ENCODE measurements around the gene BRI3.

BRI3 gene

DNA sequence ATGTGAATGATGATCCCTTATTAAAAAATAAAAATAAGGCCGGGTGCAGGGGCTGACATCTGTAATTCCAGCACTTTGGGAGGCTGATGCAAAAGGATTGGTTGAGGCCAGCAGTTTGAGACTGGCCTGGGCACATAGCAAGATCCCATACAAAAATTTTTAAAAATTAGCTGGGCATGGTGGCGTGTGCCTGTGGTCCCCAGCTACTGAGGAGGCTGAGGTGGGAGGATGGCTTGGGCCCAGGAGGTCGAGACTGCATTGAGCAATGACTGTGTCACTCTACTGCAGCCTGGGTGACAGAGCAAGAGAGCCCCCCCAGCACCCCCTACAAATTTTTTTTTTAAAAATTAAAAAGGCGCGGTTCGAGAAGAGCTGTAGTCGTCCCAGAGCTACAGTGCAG lies 1.2 kb upstream of the BRI3 start:
- no peaks in the 10 kb centered on the region for H3K9me3 ChIP-seq (ENCODE audit: insufficient read depth, low read length, severe bottlenecking)
- peak overlapping the region; percentile 72; the same call in 1 of the 2 replicates for H3K9ac ChIP-seq (ENCODE audit: low read depth, low read length)
- peaks cover 31% of the 10 kb centered on the region for H3K36me3 ChIP-seq (ENCODE audit: insufficient read depth, low read length)
- H3K27me3 ChIP-seq (ENCODE audit: insufficient read depth, low read length, poor library complexity), result no peaks in the 10 kb centered on the region
- peak overlapping the region; percentile 93; the same call in 1 of the 2 replicates for H2AFZ ChIP-seq (ENCODE audit: low read depth, low read length)
- DNase-seq, result no peak
- H4K20me1 ChIP-seq (ENCODE audit: insufficient read depth, low read length), result peaks cover 31% of the 10 kb centered on the region
- H3K27ac ChIP-seq (ENCODE audit: low read length), result no peak overlapping the region
- H3K4me1 ChIP-seq (ENCODE audit: insufficient read depth, low read length), result peaks cover 37% of the 10 kb centered on the region
- H3K4me2 ChIP-seq (ENCODE audit: insufficient read depth, low read length), result peak overlapping the region; percentile 93
- H3K79me2 ChIP-seq (ENCODE audit: insufficient read depth, low read length), result peaks cover 36% of the 10 kb centered on the region
- peak overlapping the region in 1 of 2 experiments; percentile 74; a peak in 2 of 4 replicates for H3K4me3 ChIP-seq (ENCODE audit: low read depth in 1 of 2, low read length in 2 of 2)
- no peak for TF ChIP-seq EZH2 (IDR thresholded peaks at IDR 0.05; ENCODE audit: borderline replicate concordance, low read depth, low read length, severe bottlenecking)
- TF ChIP-seq, protein P1, sequence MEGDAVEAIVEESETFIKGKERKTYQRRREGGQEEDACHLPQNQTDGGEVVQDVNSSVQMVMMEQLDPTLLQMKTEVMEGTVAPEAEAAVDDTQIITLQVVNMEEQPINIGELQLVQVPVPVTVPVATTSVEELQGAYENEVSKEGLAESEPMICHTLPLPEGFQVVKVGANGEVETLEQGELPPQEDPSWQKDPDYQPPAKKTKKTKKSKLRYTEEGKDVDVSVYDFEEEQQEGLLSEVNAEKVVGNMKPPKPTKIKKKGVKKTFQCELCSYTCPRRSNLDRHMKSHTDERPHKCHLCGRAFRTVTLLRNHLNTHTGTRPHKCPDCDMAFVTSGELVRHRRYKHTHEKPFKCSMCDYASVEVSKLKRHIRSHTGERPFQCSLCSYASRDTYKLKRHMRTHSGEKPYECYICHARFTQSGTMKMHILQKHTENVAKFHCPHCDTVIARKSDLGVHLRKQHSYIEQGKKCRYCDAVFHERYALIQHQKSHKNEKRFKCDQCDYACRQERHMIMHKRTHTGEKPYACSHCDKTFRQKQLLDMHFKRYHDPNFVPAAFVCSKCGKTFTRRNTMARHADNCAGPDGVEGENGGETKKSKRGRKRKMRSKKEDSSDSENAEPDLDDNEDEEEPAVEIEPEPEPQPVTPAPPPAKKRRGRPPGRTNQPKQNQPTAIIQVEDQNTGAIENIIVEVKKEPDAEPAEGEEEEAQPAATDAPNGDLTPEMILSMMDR (IDR thresholded peaks at IDR 0.05; ENCODE audit: borderline replicate concordance, extremely low read depth, low read length, poor library complexity, severe bottlenecking), result no peak
- no peak for ATAC-seq (ENCODE audit: insufficient read depth, low read depth)

DNA sequence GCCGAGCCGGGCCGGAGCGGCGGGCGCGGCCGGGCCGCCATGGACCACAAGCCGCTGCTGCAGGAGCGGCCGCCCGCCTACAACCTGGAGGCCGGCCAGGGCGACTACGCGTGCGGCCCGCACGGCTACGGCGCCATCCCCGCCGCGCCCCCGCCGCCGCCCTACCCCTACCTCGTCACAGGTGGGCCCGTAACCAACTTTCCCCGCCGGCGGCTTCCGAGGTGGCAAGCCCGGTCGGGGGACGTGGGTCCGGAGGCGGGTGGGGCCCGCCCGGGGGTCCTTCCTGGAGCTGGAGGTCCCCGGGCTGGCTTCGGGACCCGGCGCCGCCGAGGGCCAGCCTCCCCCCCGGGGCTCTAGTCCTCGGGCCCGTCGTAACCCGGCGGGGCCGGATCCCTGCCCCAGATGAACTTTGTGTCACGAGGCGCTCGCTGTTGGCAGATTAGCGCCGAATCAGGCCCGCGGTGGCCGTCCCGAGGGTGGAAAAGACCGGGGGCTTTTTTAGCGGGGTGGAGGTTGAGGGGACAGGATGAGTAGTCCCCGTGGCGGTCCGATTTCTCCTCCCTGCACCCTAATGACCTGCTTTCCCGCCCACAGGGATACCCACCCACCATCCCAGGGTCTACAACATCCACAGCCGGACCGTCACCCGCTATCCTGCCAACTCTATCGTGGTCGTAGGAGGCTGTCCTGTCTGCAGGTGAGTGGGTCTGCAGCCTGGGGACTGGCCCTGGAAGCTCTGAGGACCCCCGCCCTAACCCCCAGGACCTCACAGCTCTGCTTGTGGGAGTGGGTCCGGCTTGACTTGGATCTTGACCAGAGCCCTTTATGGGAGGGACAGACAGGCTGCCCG lies 496 bp downstream of the BRI3 start:
- peak overlapping the region; percentile 100 for H3K4me2 ChIP-seq (ENCODE audit: insufficient read depth, low read length)
- H3K27ac ChIP-seq (ENCODE audit: low read length), result peak overlapping the region; percentile 79
- peaks cover 41% of the 10 kb centered on the region for H3K4me1 ChIP-seq (ENCODE audit: insufficient read depth, low read length)
- no peaks in the 10 kb centered on the region for H3K9me3 ChIP-seq (ENCODE audit: insufficient read depth, low read length, severe bottlenecking)
- peak overlapping the region; percentile 46 to 96 for H3K4me3 ChIP-seq (ENCODE audit: low read depth in 1 of 2, low read length in 2 of 2)
- peak; percentile 25 for ATAC-seq (ENCODE audit: insufficient read depth, low read depth)
- H3K9ac ChIP-seq (ENCODE audit: low read depth, low read length), result peak overlapping the region; percentile 83
- peaks cover 47% of the 10 kb centered on the region for H3K36me3 ChIP-seq (ENCODE audit: insufficient read depth, low read length)
- H4K20me1 ChIP-seq (ENCODE audit: insufficient read depth, low read length), result peaks cover 48% of the 10 kb centered on the region
- H3K79me2 ChIP-seq (ENCODE audit: insufficient read depth, low read length), result peaks cover 53% of the 10 kb centered on the region
- H2AFZ ChIP-seq (ENCODE audit: low read depth, low read length), result peak overlapping the region; percentile 47
- no peak for DNase-seq
- no peak for TF ChIP-seq EZH2 (IDR thresholded peaks at IDR 0.05; ENCODE audit: borderline replicate concordance, low read depth, low read length, severe bottlenecking)
- TF ChIP-seq, protein P1 (IDR thresholded peaks at IDR 0.05; ENCODE audit: borderline replicate concordance, extremely low read depth, low read length, poor library complexity, severe bottlenecking), result no peak
- no peaks in the 10 kb centered on the region for H3K27me3 ChIP-seq (ENCODE audit: insufficient read depth, low read length, poor library complexity)

GRCh38 chr7:98282703-98283102 lies 1.2 kb downstream of the BRI3 start:
- peaks cover 60% of the 10 kb centered on the region for H3K79me2 ChIP-seq (ENCODE audit: insufficient read depth, low read length)
- TF ChIP-seq, protein P1 (IDR thresholded peaks at IDR 0.05; ENCODE audit: borderline replicate concordance, extremely low read depth, low read length, poor library complexity, severe bottlenecking), result no peak
- TF ChIP-seq EZH2 (IDR thresholded peaks at IDR 0.05; ENCODE audit: borderline replicate concordance, low read depth, low read length, severe bottlenecking), result no peak
- peaks cover 41% of the 10 kb centered on the region for H3K4me1 ChIP-seq (ENCODE audit: insufficient read depth, low read length)
- H2AFZ ChIP-seq (ENCODE audit: low read depth, low read length), result 0 out of 2 replicates have a peak overlapping the region, but pooled peaks have one; percentile 47
- H3K4me3 ChIP-seq (ENCODE audit: low read depth in 1 of 2, low read length in 2 of 2), result peak overlapping the region; percentile 46 to 96
- DNase-seq (no peak), ATAC-seq (ENCODE audit: insufficient read depth, low read depth) (no peak)
- peaks cover 48% of the 10 kb centered on the region for H3K36me3 ChIP-seq (ENCODE audit: insufficient read depth, low read length)
- peak overlapping the region; percentile 100 for H3K4me2 ChIP-seq (ENCODE audit: insufficient read depth, low read length)
- H4K20me1 ChIP-seq (ENCODE audit: insufficient read depth, low read length), result peaks cover 54% of the 10 kb centered on the region
- peak overlapping the region; percentile 79 for H3K27ac ChIP-seq (ENCODE audit: low read length)
- peak overlapping the region; percentile 83 for H3K9ac ChIP-seq (ENCODE audit: low read depth, low read length)
- H3K9me3 ChIP-seq (ENCODE audit: insufficient read depth, low read length, severe bottlenecking), result no peaks in the 10 kb centered on the region
- no peaks in the 10 kb centered on the region for H3K27me3 ChIP-seq (ENCODE audit: insufficient read depth, low read length, poor library complexity)
